ENCODE measurements around the gene BEND3. TPM values are rescaled to one million over a fixed set of nuclear protein-coding genes. Genes with fewer than 3 reads are reported as not detected.

The BEND3 gene
- total and polyA plus RNA-seq, 2 experiments from 2014 or later: 9.2 to 33.7 TPM

DNA sequence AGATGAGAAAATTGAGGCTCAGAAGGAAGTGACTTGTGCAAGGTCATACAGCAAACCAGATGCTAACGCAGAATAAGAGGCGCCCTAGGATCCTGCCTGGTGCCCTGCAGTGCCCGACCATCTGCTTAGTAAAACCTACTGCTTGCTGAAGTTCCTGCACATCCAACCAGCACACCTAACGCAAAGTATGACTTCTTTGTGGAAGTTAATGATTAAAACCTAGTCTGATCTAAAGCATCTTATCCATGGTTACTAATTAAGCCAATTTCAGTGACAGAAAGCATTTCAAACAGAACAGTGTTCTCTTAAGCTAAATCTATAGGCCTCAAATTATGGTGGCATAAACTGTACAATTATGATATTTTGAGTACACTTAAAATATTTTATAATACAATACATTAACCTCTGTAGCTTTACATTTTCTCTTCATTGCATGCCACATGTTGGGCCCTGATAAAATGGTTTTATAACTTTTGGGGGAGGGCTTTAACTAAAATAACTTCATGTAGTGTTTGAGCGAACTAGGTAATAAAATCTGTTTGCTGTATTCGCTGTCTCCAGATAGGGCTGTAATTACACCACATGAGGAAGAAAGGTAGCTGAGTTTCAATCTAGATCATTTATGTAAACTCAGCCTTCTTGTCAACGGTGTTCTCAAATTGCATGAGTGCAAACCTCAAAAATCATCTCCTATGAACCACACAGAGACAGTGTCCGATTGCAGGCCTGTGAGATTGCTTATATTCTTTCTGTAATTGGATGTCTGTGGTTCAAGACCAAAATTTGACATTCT lies 37.5 kb upstream of the BEND3 start:
- Histone ChIP-seq H3K79me2 (replicated peaks; ENCODE audit: insufficient read depth) (no peaks in the 10 kb centered on the region), H2AFZ (no peak overlapping the region), H3K4me1 (ENCODE audit: insufficient read depth) (peaks cover 24% of the 10 kb centered on the region), H3F3A (replicated peaks; ENCODE audit: low read depth) (peaks cover 5% of the 10 kb centered on the region; the same call in 1 of the 2 replicates), H4K20me1 (replicated peaks; ENCODE audit: insufficient read depth) (no peaks in the 10 kb centered on the region), H3K4me3 (no peak overlapping the region), H3K27me3 (ENCODE audit: insufficient read depth) (no peaks in the 10 kb centered on the region), H3K27ac (ENCODE audit: low read depth) (peak overlapping the region; percentile 67; the same call in 1 of the 2 replicates), H3K36me3 (ENCODE audit: insufficient read depth) (no peaks in the 10 kb centered on the region), H3K9me2 (ENCODE audit: insufficient read depth) (no peaks in the 10 kb centered on the region), H3K4me2 (no peak overlapping the region)
- Mint-ChIP-seq H3K36me3 (ENCODE audit: low read depth) (no peaks in the 10 kb centered on the region), H3K9me3 (no peaks in the 10 kb centered on the region), H3K4me1 (peaks cover 25% of the 10 kb centered on the region), H3K27me3 (ENCODE audit: insufficient read depth, low read depth, poor library complexity) (no peaks in the 10 kb centered on the region), H3K27ac (no peak overlapping the region), H3K4me3 (no peak overlapping the region)
- no peak for DNase-seq (ENCODE audit: low spot score)
- no peak for ATAC-seq
- TF ChIP-seq EZH2 (IDR thresholded peaks at IDR 0.05; ENCODE audit: low read depth, unreplicated experiment): no peak
- no peak for TF ChIP-seq EZH2phosphoT487 (IDR thresholded peaks at IDR 0.05; ENCODE audit: unreplicated experiment)
- TF ChIP-seq STAT1 (IDR thresholded peaks at IDR 0.05; ENCODE audit: unreplicated experiment): no peak
- TF ChIP-seq NANOG (IDR thresholded peaks at IDR 0.05; ENCODE audit: borderline replicate concordance): no peak
- TF ChIP-seq, protein P1, sequence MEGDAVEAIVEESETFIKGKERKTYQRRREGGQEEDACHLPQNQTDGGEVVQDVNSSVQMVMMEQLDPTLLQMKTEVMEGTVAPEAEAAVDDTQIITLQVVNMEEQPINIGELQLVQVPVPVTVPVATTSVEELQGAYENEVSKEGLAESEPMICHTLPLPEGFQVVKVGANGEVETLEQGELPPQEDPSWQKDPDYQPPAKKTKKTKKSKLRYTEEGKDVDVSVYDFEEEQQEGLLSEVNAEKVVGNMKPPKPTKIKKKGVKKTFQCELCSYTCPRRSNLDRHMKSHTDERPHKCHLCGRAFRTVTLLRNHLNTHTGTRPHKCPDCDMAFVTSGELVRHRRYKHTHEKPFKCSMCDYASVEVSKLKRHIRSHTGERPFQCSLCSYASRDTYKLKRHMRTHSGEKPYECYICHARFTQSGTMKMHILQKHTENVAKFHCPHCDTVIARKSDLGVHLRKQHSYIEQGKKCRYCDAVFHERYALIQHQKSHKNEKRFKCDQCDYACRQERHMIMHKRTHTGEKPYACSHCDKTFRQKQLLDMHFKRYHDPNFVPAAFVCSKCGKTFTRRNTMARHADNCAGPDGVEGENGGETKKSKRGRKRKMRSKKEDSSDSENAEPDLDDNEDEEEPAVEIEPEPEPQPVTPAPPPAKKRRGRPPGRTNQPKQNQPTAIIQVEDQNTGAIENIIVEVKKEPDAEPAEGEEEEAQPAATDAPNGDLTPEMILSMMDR (conservative IDR thresholded peaks at IDR 0.05; ENCODE audit: low read depth in 2 of 2): no peak
- TF ChIP-seq, protein P2, sequence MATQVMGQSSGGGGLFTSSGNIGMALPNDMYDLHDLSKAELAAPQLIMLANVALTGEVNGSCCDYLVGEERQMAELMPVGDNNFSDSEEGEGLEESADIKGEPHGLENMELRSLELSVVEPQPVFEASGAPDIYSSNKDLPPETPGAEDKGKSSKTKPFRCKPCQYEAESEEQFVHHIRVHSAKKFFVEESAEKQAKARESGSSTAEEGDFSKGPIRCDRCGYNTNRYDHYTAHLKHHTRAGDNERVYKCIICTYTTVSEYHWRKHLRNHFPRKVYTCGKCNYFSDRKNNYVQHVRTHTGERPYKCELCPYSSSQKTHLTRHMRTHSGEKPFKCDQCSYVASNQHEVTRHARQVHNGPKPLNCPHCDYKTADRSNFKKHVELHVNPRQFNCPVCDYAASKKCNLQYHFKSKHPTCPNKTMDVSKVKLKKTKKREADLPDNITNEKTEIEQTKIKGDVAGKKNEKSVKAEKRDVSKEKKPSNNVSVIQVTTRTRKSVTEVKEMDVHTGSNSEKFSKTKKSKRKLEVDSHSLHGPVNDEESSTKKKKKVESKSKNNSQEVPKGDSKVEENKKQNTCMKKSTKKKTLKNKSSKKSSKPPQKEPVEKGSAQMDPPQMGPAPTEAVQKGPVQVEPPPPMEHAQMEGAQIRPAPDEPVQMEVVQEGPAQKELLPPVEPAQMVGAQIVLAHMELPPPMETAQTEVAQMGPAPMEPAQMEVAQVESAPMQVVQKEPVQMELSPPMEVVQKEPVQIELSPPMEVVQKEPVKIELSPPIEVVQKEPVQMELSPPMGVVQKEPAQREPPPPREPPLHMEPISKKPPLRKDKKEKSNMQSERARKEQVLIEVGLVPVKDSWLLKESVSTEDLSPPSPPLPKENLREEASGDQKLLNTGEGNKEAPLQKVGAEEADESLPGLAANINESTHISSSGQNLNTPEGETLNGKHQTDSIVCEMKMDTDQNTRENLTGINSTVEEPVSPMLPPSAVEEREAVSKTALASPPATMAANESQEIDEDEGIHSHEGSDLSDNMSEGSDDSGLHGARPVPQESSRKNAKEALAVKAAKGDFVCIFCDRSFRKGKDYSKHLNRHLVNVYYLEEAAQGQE (IDR thresholded peaks at IDR 0.05; ENCODE audit: unreplicated experiment): no peak
- TF ChIP-seq ZNF114 (CRISPR knock-in tag; IDR thresholded peaks at IDR 0.05): no peak
- no peak for TF ChIP-seq JUNB (IDR thresholded peaks at IDR 0.05; ENCODE audit: unreplicated experiment)
- no peak for TF ChIP-seq POLR2AphosphoS5 (IDR thresholded peaks at IDR 0.05; ENCODE audit: low read depth)
- TF ChIP-seq, protein P3, sequence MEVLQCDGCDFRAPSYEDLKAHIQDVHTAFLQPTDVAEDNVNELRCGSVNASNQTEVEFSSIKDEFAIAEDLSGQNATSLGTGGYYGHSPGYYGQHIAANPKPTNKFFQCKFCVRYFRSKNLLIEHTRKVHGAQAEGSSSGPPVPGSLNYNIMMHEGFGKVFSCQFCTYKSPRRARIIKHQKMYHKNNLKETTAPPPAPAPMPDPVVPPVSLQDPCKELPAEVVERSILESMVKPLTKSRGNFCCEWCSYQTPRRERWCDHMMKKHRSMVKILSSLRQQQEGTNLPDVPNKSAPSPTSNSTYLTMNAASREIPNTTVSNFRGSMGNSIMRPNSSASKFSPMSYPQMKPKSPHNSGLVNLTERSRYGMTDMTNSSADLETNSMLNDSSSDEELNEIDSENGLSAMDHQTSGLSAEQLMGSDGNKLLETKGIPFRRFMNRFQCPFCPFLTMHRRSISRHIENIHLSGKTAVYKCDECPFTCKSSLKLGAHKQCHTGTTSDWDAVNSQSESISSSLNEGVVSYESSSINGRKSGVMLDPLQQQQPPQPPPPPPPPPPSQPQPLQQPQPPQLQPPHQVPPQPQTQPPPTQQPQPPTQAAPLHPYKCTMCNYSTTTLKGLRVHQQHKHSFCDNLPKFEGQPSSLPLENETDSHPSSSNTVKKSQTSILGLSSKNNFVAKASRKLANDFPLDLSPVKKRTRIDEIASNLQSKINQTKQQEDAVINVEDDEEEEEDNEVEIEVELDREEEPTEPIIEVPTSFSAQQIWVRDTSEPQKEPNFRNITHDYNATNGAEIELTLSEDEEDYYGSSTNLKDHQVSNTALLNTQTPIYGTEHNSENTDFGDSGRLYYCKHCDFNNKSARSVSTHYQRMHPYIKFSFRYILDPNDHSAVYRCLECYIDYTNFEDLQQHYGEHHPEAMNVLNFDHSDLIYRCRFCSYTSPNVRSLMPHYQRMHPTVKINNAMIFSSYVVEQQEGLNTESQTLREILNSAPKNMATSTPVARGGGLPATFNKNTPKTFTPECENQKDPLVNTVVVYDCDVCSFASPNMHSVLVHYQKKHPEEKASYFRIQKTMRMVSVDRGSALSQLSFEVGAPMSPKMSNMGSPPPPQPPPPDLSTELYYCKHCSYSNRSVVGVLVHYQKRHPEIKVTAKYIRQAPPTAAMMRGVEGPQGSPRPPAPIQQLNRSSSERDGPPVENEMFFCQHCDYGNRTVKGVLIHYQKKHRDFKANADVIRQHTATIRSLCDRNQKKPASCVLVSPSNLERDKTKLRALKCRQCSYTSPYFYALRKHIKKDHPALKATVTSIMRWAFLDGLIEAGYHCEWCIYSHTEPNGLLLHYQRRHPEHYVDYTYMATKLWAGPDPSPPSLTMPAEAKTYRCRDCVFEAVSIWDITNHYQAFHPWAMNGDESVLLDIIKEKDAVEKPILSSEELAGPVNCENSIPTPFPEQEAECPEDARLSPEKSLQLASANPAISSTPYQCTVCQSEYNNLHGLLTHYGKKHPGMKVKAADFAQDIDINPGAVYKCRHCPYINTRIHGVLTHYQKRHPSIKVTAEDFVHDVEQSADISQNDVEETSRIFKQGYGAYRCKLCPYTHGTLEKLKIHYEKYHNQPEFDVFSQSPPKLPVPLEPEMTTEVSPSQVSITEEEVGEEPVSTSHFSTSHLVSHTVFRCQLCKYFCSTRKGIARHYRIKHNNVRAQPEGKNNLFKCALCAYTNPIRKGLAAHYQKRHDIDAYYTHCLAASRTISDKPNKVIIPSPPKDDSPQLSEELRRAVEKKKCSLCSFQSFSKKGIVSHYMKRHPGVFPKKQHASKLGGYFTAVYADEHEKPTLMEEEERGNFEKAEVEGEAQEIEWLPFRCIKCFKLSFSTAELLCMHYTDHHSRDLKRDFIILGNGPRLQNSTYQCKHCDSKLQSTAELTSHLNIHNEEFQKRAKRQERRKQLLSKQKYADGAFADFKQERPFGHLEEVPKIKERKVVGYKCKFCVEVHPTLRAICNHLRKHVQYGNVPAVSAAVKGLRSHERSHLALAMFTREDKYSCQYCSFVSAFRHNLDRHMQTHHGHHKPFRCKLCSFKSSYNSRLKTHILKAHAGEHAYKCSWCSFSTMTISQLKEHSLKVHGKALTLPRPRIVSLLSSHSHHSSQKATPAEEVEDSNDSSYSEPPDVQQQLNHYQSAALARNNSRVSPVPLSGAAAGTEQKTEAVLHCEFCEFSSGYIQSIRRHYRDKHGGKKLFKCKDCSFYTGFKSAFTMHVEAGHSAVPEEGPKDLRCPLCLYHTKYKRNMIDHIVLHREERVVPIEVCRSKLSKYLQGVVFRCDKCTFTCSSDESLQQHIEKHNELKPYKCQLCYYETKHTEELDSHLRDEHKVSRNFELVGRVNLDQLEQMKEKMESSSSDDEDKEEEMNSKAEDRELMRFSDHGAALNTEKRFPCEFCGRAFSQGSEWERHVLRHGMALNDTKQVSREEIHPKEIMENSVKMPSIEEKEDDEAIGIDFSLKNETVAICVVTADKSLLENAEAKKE (CRISPR knock-in tag; IDR thresholded peaks at IDR 0.05): no peak
- TF ChIP-seq, protein P4, sequence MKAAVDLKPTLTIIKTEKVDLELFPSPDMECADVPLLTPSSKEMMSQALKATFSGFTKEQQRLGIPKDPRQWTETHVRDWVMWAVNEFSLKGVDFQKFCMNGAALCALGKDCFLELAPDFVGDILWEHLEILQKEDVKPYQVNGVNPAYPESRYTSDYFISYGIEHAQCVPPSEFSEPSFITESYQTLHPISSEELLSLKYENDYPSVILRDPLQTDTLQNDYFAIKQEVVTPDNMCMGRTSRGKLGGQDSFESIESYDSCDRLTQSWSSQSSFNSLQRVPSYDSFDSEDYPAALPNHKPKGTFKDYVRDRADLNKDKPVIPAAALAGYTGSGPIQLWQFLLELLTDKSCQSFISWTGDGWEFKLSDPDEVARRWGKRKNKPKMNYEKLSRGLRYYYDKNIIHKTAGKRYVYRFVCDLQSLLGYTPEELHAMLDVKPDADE (IDR thresholded peaks at IDR 0.05): no peak
- no peak for TF ChIP-seq CREB1 (CRISPR knock-in tag; IDR thresholded peaks at IDR 0.05; ENCODE audit: low read depth)
- TF ChIP-seq ZNF331 (CRISPR knock-in tag; IDR thresholded peaks at IDR 0.05; ENCODE audit: low read depth): no peak

Data from GM23338 (cell line).